PC-3 (cell line): ENCODE data around the gene SEC61G.

ENCODE experiments used
- EZH2 ChIP-seq: fragments of 300-600 bp; sonication (generic); IDR thresholded peaks from one replicate; pipeline ENCODE4 v1.6.1; 2017; ENCODE audit warnings: antibody characterized with exemption, mild to moderate bottlenecking, low read length; ENCODE audit not compliant: unreplicated experiment
- EZH2phosphoT487 ChIP-seq: fragments of 300-600 bp; sonication (generic); IDR thresholded peaks from 2 replicates; pipeline ENCODE4 v1.6.1; 2018; ENCODE audit warnings: mild to moderate bottlenecking, antibody characterized with exemption, low read length, borderline replicate concordance
- TF ChIP-seq, protein P1 (sequence below): fragments of 300-600 bp; sonication (generic); conservative IDR thresholded peaks from 2 replicates; pipeline ENCODE4 v1.5.1; 2017; ENCODE audit warnings: antibody characterized with exemption, low read depth, mild to moderate bottlenecking, low read length

DNA sequence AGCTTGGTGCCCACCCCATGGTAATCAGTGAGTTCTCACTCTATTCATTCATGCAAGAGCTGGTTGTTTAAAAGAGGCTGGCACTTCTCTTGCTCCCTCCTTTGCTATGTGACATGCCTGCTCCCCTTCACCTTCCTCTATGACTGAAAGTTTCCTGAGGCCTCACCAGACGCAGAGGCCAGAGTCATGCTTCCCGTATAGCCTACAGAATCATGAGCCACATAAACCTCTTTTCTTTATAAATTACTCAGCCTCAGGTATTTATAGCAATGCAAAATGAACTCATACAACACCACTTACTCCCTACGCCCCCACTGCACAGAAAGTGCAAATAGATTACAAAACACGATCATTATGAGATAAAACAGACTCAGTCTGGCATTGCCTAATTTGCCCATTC, 39.0 kb downstream of the SEC61G start:
- TF ChIP-seq EZH2 (no peak), EZH2phosphoT487 (no peak)
- TF ChIP-seq, protein P1, sequence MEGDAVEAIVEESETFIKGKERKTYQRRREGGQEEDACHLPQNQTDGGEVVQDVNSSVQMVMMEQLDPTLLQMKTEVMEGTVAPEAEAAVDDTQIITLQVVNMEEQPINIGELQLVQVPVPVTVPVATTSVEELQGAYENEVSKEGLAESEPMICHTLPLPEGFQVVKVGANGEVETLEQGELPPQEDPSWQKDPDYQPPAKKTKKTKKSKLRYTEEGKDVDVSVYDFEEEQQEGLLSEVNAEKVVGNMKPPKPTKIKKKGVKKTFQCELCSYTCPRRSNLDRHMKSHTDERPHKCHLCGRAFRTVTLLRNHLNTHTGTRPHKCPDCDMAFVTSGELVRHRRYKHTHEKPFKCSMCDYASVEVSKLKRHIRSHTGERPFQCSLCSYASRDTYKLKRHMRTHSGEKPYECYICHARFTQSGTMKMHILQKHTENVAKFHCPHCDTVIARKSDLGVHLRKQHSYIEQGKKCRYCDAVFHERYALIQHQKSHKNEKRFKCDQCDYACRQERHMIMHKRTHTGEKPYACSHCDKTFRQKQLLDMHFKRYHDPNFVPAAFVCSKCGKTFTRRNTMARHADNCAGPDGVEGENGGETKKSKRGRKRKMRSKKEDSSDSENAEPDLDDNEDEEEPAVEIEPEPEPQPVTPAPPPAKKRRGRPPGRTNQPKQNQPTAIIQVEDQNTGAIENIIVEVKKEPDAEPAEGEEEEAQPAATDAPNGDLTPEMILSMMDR = no peak
